H1 (cell line): ENCODE results near the gene SPSB2. TPM values are rescaled to one million over a fixed set of nuclear protein-coding genes. Genes with fewer than 3 reads are reported as not detected.

Experiments used
- EP300 ChIP-seq, 2 experiments: IDR thresholded peaks; 1 replicate in 1 of 2; 2 replicates in 1 of 2; pipeline ENCODE4 v1.6.1; 2011 to 2012; ENCODE audit warnings: low read depth in 2 of 2, low read length in 2 of 2, mild to moderate bottlenecking in 2 of 2, borderline replicate concordance in 1 of 2, inconsistent platforms in 1 of 2, moderate library complexity in 1 of 2
- GTF2F1 ChIP-seq: IDR thresholded peaks from 2 replicates; pipeline ENCODE4 v1.6.1; 2012; ENCODE audit warnings: low read depth, low read length, improper control_type of control experiment, borderline replicate concordance
- RAD21 ChIP-seq, 2 experiments: IDR thresholded peaks in 1 of 2; conservative IDR thresholded peaks in 1 of 2; 2 replicates each; pipeline ENCODE4 v1.6.1; 2011; ENCODE audit warnings: low read depth in 2 of 2, low read length in 2 of 2, improper control_type of control experiment in 1 of 2, inconsistent platforms in 1 of 2, mild to moderate bottlenecking in 1 of 2, moderate library complexity in 1 of 2
- SIX5 ChIP-seq: IDR thresholded peaks from 2 replicates; pipeline ENCODE4 v1.6.1; 2011; ENCODE audit warnings: mild to moderate bottlenecking, low read depth, low read length
- polyA plus RNA-seq, 7 experiments: library from polyadenylated mRNA; depleted of rRNA in 3 of 7; stranded (reverse) in 5 of 7; unstranded in 2 of 7; fragments of >200 nt in 5 of 7; fragments of 200-250 nt in 2 of 7; gene quantifications; 1 replicate in 5 of 7; 2 replicates in 1 of 7; 4 replicates in 1 of 7; pipeline versions ENCODE4 v1.2.1 to v1.2.3, GENCODE V29; 2011 to 2013; ENCODE audit warnings: missing spikeins in 2 of 7, mixed read lengths in 2 of 7
- total RNA-seq: library from RNA; stranded (reverse); fragmentation: NEBNext Ultra II Directional; extraction: Animal tissue kit (Norgen Biotek cat#: 25700); gene quantifications from 2 replicates; pipeline ENCODE4 v1.2.1, GENCODE V29; 2021

Gene SPSB2
- total and polyA plus RNA-seq, 2 of the 8 experiments (the other 6 are each of a cell fraction or from before 2014, with no cell fraction given), result 13.0 to 23.2 TPM

DNA sequence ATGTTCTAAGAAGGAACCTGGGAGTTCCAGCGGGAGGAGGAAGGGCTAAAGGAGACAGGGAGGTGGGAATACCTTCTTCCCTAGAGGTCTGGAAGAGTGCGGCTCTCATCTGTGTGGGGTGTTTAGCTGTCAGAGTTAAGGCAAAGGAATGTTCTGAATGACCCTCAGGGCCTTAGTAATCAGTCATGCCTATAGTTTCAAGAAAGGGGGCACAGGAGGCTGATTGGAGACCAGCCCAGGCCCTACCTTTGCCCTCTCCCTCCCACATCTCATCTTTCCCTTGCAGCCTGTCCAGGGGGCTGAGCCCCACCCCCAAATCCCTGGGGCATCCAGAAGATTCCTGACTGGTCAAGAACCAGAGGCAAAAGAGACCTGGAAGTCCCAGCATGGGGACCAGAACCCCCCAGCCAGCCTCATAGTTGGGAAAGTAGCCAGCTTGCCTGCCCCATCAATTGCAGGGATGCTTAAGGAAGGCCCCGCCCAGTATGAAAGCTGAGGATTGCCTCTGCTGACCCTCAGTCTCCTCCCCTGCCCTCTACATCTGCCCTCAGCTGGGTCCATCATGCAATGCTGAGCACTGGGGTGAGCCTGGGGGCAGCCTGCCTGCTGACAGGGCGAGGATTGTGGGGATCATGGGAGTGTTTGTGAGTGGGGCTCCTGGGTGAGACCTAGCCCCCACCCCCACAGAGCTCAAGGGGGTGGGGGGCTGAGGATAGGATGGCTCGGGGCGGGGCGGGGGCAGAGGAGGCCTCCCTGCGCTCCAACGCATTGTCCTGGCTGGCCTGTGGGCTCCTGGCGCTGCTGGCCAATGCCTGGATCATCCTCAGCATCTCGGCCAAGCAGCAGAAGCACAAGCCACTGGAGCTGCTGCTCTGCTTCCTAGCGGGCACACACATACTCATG, 49.7 kb downstream of the SPSB2 start (continued):
- TF ChIP-seq EP300 (IDR thresholded peaks at IDR 0.05; ENCODE audit: borderline replicate concordance in 1 of 2, low read depth in 2 of 2, low read length in 2 of 2) (no peak), RAD21 (IDR thresholded peaks at IDR 0.05 in 1 of 2, conservative IDR thresholded peaks at IDR 0.05 in 1 of 2; ENCODE audit: low read depth in 2 of 2, low read length in 2 of 2) (no peak), SIX5 (no peak), GTF2F1 (no peak)
